NCI-H146 (cell line): ENCODE data around the gene B4GALT2.

Source experiments
- DNase-seq: peaks from one replicate; lab custom pipeline; 2025; lab: John Stamatoyannopoulos, UW

B4GALT2 gene

GRCh38 chr1:43946236-43947060, 32.6 kb upstream of the B4GALT2 start, which contains the start of gene IPO13:
TSS of gene IPO13 (plus strand) at chr1:43946950. CDS start at chr1:43947601, 651 bp downstream.
- DNase-seq = peak; percentile 89

GRCh38 chr1:43947061-43947873, 31.7 kb upstream of the B4GALT2 start:
- DNase-seq = no peak

- DNase-seq = no peak
These were observed 31.1 kb upstream of the B4GALT2 start for GRCh38 chr1:43947874-43948437.

- no peak for DNase-seq
These were observed 29.3 kb upstream of the B4GALT2 start for GRCh38 chr1:43949678-43950077.

GRCh38 chr1:43951021-43951985, 27.7 kb upstream of the B4GALT2 start:
- DNase-seq = no peak

GRCh38 chr1:43952731-43953346, 26.2 kb upstream of the B4GALT2 start:
- DNase-seq = no peak

- no peak for DNase-seq
These were observed 25.6 kb upstream of the B4GALT2 start for GRCh38 chr1:43953361-43953760.

- no peak for DNase-seq
These were observed 25.0 kb upstream of the B4GALT2 start for GRCh38 chr1:43954036-43954435.

- no peak for DNase-seq
These were observed 22.8 kb upstream of the B4GALT2 start for GRCh38 chr1:43956234-43956633.

- no peak for DNase-seq
These were observed 21.5 kb upstream of the B4GALT2 start for GRCh38 chr1:43957407-43958040.

GRCh38 chr1:43958351-43959255, 20.4 kb upstream of the B4GALT2 start:
- DNase-seq = peak; percentile 31

GRCh38 chr1:43960798-43961197, 18.2 kb upstream of the B4GALT2 start:
- DNase-seq = no peak

GRCh38 chr1:43961692-43962091, 17.3 kb upstream of the B4GALT2 start:
- no peak for DNase-seq

- no peak for DNase-seq
These were observed 16.7 kb upstream of the B4GALT2 start for GRCh38 chr1:43962324-43962723.

- DNase-seq = no peak
These were observed 16.0 kb upstream of the B4GALT2 start for GRCh38 chr1:43963006-43963405.

GRCh38 chr1:43963890-43964289, 15.1 kb upstream of the B4GALT2 start:
- no peak for DNase-seq

GRCh38 chr1:43965316-43965715, 13.7 kb upstream of the B4GALT2 start:
- DNase-seq = no peak

GRCh38 chr1:43968348-43968948, 10.6 kb upstream of the B4GALT2 start:
- DNase-seq = no peak

- DNase-seq = no peak
These were observed 9.6 kb upstream of the B4GALT2 start for GRCh38 chr1:43969416-43969745.
